GM23248 (cell line): ENCODE results near the gene TECPR2.

ENCODE experiments used
- EZH2 ChIP-seq: fragments of 200-600 bp; sonication (generic); IDR thresholded peaks from 2 replicates; pipeline ENCODE4 v1.6.1; 2018; ENCODE audit warnings: antibody characterized with exemption, mild to moderate bottlenecking; ENCODE audit not compliant: insufficient read depth, poor library complexity, severe bottlenecking
- EZH2phosphoT487 ChIP-seq: fragments of 200-600 bp; sonication (generic); IDR thresholded peaks from 2 replicates; pipeline ENCODE4 v1.6.1; 2018; ENCODE audit warnings: antibody characterized with exemption, moderate library complexity, mild to moderate bottlenecking, low read depth; ENCODE audit not compliant: insufficient read depth

DNA sequence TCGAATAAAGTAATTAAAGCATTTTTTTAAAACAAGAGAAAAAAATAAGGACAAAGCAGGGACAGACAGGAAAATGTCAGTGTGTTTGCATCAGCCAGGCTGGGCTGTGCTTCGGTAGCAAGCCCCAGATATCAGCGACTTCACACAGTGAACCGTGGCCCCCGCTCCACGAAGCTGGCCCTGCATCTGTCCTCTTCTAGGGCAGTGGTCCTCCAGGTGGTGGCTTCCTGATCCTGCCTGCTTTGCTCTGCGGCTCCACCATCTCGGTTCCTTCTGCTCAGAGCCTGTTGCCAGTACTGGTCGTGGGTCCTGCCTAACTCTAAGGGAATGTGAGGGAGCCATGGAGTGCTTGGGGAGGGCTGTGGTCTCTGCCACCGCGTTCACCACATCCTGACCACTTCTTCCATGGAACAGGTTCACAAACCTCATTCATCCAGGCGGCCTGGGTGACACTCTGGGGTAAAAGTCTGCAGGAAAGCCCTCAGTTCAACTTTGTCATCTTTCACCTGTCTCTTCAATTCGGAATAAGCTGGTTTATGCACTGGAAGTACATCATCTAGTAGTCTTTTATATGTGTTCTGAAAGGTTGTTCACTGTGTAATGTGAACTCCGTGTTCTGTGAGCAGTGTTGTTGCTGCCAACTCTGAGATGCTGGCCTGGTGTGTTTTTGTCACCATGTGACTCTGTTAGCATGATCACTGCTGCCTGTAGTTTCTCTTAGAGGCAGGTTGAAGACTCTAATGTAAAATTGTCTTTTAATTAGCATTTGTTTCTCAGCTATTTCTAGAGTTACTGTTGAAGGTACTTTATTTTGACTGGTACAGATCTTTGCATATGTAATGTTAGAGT lies 99.0 kb downstream of the TECPR2 start:
- TF ChIP-seq EZH2 (no peak), EZH2phosphoT487 (no peak)
